Spinal cord (tissue), 10 donors: ENCODE data around the gene MON1A. TPM values are rescaled to one million over a fixed set of nuclear protein-coding genes. Genes with fewer than 3 reads are reported as not detected.
A peak's percentile ranks its signal among the peaks of the same experiment; 100 is the strongest.

Source experiments
- DNase-seq, 6 donors: peaks; one replicate each; pipeline versions ENCODE4 v3.0.0 to v3.0.0-alpha.2; 2013 to 2015; ENCODE audit warnings: low spot score in 6 of 6, low read depth in 4 of 6
- H3K27ac ChIP-seq: one replicate; pipeline ENCODE4 v1.5.1; 2013; ENCODE audit warnings: low read depth, low read length, control low read depth
- H3K27me3 ChIP-seq: one replicate; pipeline ENCODE4 v1.6.1; 2013; ENCODE audit warnings: low read length; ENCODE audit not compliant: control insufficient read depth, insufficient read depth
- H3K36me3 ChIP-seq: one replicate; pipeline ENCODE4 v1.6.1; 2013; ENCODE audit warnings: low read length; ENCODE audit not compliant: control insufficient read depth, insufficient read depth
- H3K4me1 ChIP-seq: one replicate; pipeline ENCODE4 v1.6.1; 2013; ENCODE audit warnings: low read length; ENCODE audit not compliant: control insufficient read depth, insufficient read depth
- H3K4me3 ChIP-seq: one replicate; pipeline ENCODE4 v1.5.1; 2013; ENCODE audit warnings: low read depth, low read length, control low read depth
- H3K9me3 ChIP-seq: one replicate; pipeline ENCODE4 v1.6.1; 2013; ENCODE audit warnings: low read length; ENCODE audit not compliant: control insufficient read depth, insufficient read depth
- WGBS: methylation state at CpG from one replicate; pipeline ENCODE4 v1.1.5; 2013; ENCODE audit warnings: missing lambda C conversion rate; ENCODE audit not compliant: insufficient coverage; 5-methylcytosine and 5-hydroxymethylcytosine counted together
- polyA plus RNA-seq, 2 donors: library from polyadenylated mRNA; unstranded; fragments of 120-200 nt; gene quantifications; one replicate each; pipeline ENCODE4 v1.2.1, GENCODE V29; 2013; ENCODE audit not compliant: insufficient read length in 2 of 2
- total RNA-seq, 2 donors: library from RNA; depleted of rRNA in 1 of 2; stranded (reverse); fragments of 120-200 nt in 1 of 2; fragments of >200 nt in 1 of 2; gene quantifications; one replicate each; pipeline versions ENCODE4 v1.2.3 to v1.2.4, GENCODE V29; 2013 to 2014
- donor health status: healthy.

MON1A gene
- total and polyA plus RNA-seq, 4 donors: 8.0 to 25.0 (median 15.7) TPM

DNA sequence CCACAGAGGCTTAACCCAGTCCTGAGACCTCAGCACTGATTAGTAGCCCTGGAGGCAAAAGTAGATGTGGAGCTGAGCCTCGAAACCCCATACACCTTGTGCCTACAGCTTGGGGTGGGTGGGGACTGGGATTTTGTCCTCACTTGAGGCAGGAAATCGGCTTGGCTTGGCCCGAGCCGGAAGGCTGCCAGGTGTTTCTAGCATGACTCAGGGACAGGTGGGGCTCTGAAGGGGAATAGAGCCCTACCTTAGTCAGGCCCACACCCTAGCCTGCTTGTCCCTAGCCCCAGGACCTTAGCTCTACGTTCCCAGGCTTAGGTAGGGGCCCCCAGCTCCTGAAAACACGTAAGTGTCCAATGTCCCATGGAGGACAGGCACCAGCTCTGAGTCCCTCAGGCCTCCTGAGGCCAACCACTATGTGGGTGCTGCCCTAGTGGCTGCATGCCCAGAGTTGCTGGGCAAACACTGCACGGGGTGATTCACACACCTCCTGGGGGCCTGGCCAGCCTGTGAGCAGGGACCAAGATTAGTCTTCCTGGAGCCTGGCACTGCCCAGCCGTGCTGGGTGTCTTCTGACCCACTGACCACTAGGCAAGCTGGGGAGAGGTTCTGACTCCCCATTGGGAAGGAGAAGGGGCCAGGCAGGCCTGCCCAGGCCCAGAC lies 29.0 kb downstream of the MON1A start:
- Histone ChIP-seq H3K9me3 (no peaks in the 10 kb centered on the region), H3K4me3 (no peak overlapping the region), H3K27me3 (no peaks in the 10 kb centered on the region), H3K4me1 (peaks cover 13% of the 10 kb centered on the region), H3K27ac (no peak overlapping the region), H3K36me3 (peaks cover 36% of the 10 kb centered on the region)
- 75% methylated on average over 8 of the region's 8 CpGs for WGBS
- no peak for DNase-seq

DNA sequence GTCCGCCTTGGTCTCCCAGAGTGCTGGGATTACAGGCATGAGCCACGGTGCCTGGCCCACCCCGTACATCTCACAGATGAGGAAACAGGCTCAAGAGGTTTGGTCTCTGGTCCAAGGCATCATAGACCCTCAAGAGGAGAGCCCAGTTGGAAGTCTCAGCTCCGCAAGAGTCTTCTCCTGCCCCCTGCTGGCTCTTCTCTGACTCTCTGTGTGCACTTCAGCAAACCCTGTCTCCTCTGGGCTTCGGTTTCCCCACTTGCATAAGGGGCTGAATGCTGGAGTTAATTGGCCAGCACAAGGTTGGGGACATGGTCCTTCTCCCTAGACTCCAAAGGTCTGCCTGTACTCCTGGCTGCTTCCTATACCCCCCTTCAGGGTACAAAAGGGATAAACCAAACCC lies 29.8 kb downstream of the MON1A start:
- WGBS: 63% methylated on average over 5 of the region's 5 CpGs
- H3K4me1 ChIP-seq: peaks cover 13% of the 10 kb centered on the region
- H3K4me3 ChIP-seq: no peak overlapping the region
- H3K27me3 ChIP-seq: no peaks in the 10 kb centered on the region
- DNase-seq: peak in 2 of 6 donors; percentile 55 to 68
- no peaks in the 10 kb centered on the region for H3K9me3 ChIP-seq
- H3K36me3 ChIP-seq: peaks cover 40% of the 10 kb centered on the region
- no peak overlapping the region for H3K27ac ChIP-seq

DNA sequence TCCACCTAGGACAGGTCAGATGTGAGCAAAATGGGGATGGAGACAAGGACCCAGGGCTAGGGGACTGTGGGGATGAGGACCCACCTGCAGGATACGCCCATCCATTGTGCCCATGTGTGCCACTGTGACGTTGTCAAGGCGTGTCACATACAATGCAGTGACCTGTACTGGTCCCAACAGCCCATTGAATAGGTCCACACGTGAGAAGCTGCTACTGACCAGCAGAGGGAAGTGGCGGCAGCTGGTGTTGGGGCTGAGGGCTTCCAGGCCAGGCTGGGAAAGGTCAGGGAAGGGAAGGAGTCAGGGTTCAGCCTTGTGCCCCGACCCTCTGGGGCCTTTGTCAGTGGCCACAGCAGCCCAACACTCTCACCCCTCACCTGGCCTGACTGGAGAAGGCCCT lies 30.6 kb downstream of the MON1A start:
- Histone ChIP-seq H3K27ac (no peak overlapping the region), H3K4me3 (no peak overlapping the region), H3K4me1 (peaks cover 12% of the 10 kb centered on the region), H3K36me3 (peaks cover 39% of the 10 kb centered on the region), H3K9me3 (no peaks in the 10 kb centered on the region), H3K27me3 (no peaks in the 10 kb centered on the region)
- WGBS: 74% methylated on average over 4 of the region's 6 CpGs
- no peak for DNase-seq

DNA sequence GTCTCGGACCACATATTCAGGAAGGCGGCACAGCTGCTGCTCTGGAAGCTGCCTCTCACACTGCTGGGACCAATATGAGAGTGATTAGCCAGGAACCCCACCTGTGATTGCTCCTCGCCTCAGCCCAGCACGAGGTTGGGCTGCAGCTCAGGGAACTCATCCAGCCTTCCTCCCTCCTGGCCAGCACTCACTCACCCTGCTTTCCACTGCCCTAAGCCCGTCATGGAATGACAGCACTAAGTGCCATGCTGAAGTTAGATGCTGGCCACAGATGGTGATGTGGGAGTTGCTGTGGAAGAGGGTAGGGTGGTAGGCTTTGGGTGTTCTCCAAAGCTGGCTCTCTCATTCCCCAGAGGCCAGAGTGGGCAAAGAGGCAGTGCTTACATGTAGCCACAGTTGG lies 33.3 kb downstream of the MON1A start:
- Histone ChIP-seq H3K9me3 (no peaks in the 10 kb centered on the region), H3K4me1 (peaks cover 5% of the 10 kb centered on the region), H3K36me3 (peaks cover 26% of the 10 kb centered on the region), H3K27me3 (no peaks in the 10 kb centered on the region), H3K4me3 (no peak overlapping the region), H3K27ac (no peak overlapping the region)
- WGBS: 59% methylated on average over 3 of the region's 5 CpGs
- no peak for DNase-seq

DNA sequence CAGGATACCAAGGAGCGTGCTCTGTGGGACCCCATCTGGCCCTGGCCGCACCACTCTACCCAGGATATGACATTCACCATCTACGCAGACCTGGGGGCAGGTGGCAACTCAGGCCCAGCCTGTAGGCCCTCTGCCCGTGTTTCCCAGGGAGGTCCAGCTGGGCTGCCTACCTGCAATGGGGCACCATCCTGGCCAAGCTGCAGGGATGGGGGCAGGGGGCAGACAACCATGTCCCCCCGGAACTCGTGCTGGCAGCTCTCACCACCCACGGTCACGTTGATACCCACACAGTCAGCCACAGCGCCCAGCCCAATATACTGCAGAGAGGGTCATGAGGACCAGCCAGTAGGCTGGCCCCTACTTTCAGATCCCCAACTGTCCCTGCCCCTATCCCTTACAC lies 33.8 kb downstream of the MON1A start:
- peaks cover 31% of the 10 kb centered on the region for H3K36me3 ChIP-seq
- peaks cover 2% of the 10 kb centered on the region for H3K4me1 ChIP-seq
- no peaks in the 10 kb centered on the region for H3K9me3 ChIP-seq
- WGBS: 95% methylated on average over 8 of the region's 9 CpGs
- H3K27ac ChIP-seq: no peak overlapping the region
- no peak overlapping the region for H3K4me3 ChIP-seq
- no peaks in the 10 kb centered on the region for H3K27me3 ChIP-seq
- no peak for DNase-seq

DNA sequence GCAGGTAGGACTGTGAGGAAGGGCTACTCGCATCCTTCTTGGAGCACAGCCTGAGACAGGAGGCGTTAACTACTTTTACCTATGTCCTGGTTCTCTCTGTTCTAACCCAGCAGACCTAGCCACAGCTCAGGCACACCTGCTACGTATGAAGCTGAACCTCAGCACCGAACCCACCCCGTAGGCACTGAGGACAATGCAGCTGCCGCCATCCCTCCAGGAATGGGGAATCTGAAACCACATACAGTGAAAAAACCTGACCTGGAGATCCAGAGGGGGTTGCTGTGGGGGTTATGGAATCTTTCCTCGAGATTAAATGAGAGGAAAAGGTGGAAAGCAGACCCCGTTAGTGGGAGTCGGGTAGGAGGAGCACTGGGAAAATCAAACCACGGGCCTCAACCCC lies 40.3 kb downstream of the MON1A start:
- Histone ChIP-seq H3K4me1 (peaks cover 4% of the 10 kb centered on the region), H3K36me3 (peaks cover 9% of the 10 kb centered on the region), H3K9me3 (no peaks in the 10 kb centered on the region), H3K4me3 (no peak overlapping the region), H3K27me3 (no peaks in the 10 kb centered on the region), H3K27ac (no peak overlapping the region)
- DNase-seq: no peak
- 64% methylated on average over 9 of the region's 10 CpGs for WGBS

DNA sequence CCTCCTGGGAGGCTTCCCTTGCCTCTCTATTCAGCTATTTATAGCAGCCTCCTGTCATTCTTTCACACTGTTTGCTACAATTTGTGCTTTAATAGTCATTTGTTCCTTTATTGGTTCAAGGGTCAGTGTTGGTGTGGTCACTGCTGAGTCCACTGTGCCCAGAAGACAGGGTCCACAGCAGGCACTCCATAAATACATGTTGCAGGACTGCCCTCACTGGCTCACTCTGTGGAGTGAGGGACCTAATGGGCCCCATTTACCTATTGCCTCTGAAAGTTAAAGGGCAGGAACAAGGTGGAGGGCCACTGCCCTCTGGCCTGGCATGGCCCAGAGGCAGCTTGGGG lies 42.7 kb downstream of the MON1A start:
- Histone ChIP-seq H3K4me1 (peaks cover 5% of the 10 kb centered on the region), H3K27ac (no peak overlapping the region), H3K4me3 (no peak overlapping the region), H3K36me3 (peaks cover 9% of the 10 kb centered on the region), H3K27me3 (no peaks in the 10 kb centered on the region), H3K9me3 (no peaks in the 10 kb centered on the region)
- DNase-seq: no peak

DNA sequence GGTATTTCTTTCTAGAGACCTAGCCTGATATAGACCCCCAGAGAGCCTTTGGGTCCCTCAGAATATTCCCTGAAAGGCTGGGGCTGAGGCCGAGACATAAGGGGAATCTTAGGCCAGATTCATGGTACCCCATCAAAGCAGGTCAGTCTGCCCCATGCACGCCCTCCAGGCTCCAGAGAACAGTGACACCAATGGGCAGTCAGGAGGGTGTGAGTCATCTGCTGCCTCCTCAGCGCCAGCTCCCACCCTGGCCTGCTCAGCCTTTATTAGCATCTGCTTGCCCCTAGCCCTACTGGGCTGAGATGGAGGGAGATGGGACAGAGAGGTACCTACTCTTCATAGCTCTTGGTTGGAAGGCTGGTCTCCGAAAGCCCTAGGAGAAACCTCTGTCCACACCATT lies 45.6 kb downstream of the MON1A start:
- Histone ChIP-seq H3K4me3 (no peak overlapping the region), H3K9me3 (no peaks in the 10 kb centered on the region), H3K27ac (no peak overlapping the region), H3K4me1 (peaks cover 19% of the 10 kb centered on the region), H3K36me3 (no peaks in the 10 kb centered on the region), H3K27me3 (no peaks in the 10 kb centered on the region)
- 89% methylated on average over 4 of the region's 4 CpGs for WGBS
- DNase-seq: no peak

DNA sequence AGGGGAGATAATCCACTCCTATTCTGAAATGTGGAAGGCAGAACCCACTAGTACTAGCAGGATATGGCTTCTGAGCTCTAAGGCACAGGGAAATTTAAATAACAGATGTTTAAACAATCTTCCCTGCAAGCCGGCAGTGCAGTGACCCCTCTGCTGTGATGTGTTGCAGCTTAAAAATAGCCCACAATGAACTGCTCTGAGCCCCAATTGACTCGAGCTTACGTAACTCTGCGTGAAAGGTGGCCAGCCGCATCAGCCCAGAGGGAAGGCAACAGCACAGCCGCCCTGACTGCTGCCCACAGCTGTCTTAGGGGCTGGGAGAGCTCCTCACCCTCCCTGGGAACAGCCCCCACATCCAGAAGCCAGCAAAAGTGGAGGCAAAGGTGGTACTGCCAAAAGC lies 47.4 kb downstream of the MON1A start:
- Histone ChIP-seq H3K36me3 (no peaks in the 10 kb centered on the region), H3K4me1 (peaks cover 19% of the 10 kb centered on the region), H3K4me3 (no peak overlapping the region), H3K27me3 (no peaks in the 10 kb centered on the region), H3K27ac (peak overlapping the region; percentile 44), H3K9me3 (no peaks in the 10 kb centered on the region)
- 39% methylated on average over 6 of the region's 6 CpGs for whole genome bisulfite sequencing
- no peak for DNase-seq

DNA sequence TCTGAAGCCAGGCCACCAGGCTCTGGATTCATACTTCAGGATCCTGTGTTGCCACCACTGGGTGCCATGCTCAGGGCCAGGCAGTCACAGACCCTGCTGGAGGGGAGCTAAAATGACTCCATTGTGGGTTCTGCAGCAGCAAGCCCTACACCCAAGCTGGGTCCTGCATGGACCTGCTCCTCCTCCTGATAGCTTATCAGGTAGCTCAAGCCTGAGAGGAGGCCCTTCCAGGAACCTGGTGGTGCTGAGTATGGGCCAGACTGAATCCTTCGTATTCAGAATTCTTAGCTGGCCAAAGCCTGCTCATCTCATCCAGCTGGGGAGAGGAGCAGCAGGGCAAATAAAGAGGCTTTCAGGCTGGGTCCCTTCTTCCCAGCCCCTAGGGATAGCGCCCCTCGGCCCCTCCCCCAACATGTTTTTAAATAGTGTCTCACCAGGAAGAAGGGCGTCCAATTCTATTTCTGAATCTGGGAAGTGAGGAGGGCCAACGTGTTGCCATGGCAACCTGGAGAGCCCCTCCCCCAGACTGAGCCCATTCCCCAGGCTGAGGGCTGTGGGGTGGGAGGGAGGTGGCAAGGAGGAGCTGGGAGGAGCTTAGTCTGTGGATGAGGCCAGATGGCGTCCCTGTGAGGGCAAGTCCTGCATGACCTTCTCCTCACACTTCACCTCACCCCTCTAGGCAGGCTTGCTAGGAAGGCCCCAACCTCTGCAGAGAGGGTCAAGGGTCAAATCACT lies 48.9 kb downstream of the MON1A start:
- no peaks in the 10 kb centered on the region for H3K27me3 ChIP-seq
- no peak overlapping the region for H3K27ac ChIP-seq

More for the DNA sequence above, 48.9 kb downstream of the MON1A start:
- H3K4me3 ChIP-seq: no peak overlapping the region
- no peaks in the 10 kb centered on the region for H3K9me3 ChIP-seq
- peaks cover 19% of the 10 kb centered on the region for H3K4me1 ChIP-seq
- H3K36me3 ChIP-seq: no peaks in the 10 kb centered on the region
- WGBS: 44% methylated on average over 1 of the region's 6 CpGs
- peak in 2 of 6 donors; percentile 87 to 92 for DNase-seq
